HEK293T (cell line): ENCODE results near the gene PYGB.
A peak's percentile ranks its signal among the peaks of the same experiment; 100 is the strongest.

Experiments used
- CTCF ChIA-PET: fragments of 350-600 bp; formaldehyde crosslinking; extraction: SDS; loops from one replicate; lab custom pipeline; 2021; ENCODE audit warnings: antibody characterized with exemption, inconsistent platforms; lab: Yijun Ruan, JAX
- POLR2A ChIA-PET: fragments of 350-600 bp; formaldehyde crosslinking; extraction: SDS; loops from one replicate; lab custom pipeline; 2020; ENCODE audit warnings: antibody characterized with exemption, inconsistent platforms; lab: Yijun Ruan, JAX
- DNase-seq: peaks from one replicate; pipeline ENCODE4 v3.0.0; 2012; ENCODE audit warnings: mixed read lengths; ENCODE audit errors: extremely low spot score
- ARNT ChIP-seq: fragments of 450-650 bp; IDR thresholded peaks from 2 replicates; pipeline ENCODE4 v1.6.1; 2017; ENCODE audit warnings: mild to moderate bottlenecking
- BHLHE40 ChIP-seq: fragments of 450-650 bp; IDR thresholded peaks from 2 replicates; pipeline ENCODE4 v1.6.1; 2016; ENCODE audit warnings: mild to moderate bottlenecking, moderate library complexity, borderline replicate concordance
- CTBP1 ChIP-seq: fragments of 450-650 bp; IDR thresholded peaks from 2 replicates; pipeline ENCODE4 v1.6.1; 2016; ENCODE audit warnings: borderline replicate concordance
- ELF4 ChIP-seq: fragments of 450-650 bp; IDR thresholded peaks from 2 replicates; pipeline ENCODE4 v1.6.1; 2017; ENCODE audit warnings: antibody characterized with exemption
- FOXA1 ChIP-seq: fragments of 450-650 bp; IDR thresholded peaks from 2 replicates; pipeline ENCODE4 v1.6.1; 2016; ENCODE audit warnings: mild to moderate bottlenecking
- FOXK2 ChIP-seq: fragments of 450-650 bp; IDR thresholded peaks from 2 replicates; pipeline ENCODE4 v1.6.1; 2016; ENCODE audit warnings: mild to moderate bottlenecking
- FOXM1 ChIP-seq: fragments of 450-650 bp; IDR thresholded peaks from 2 replicates; pipeline ENCODE4 v1.6.1; 2017; ENCODE audit warnings: mild to moderate bottlenecking, borderline replicate concordance
- HDGF ChIP-seq: fragments of 450-650 bp; IDR thresholded peaks from 2 replicates; pipeline ENCODE4 v1.6.1; 2017; ENCODE audit warnings: antibody characterized with exemption, borderline replicate concordance
- L3MBTL2 ChIP-seq: fragments of 450-650 bp; conservative IDR thresholded peaks from 2 replicates; pipeline ENCODE4 v1.6.1; 2016; ENCODE audit warnings: mild to moderate bottlenecking
- LEF1 ChIP-seq: fragments of 450-650 bp; IDR thresholded peaks from 2 replicates; pipeline ENCODE4 v1.6.1; 2017; ENCODE audit warnings: mild to moderate bottlenecking, borderline replicate concordance
- NFRKB ChIP-seq: fragments of 450-650 bp; IDR thresholded peaks from 2 replicates; pipeline ENCODE4 v1.6.1; 2016; ENCODE audit warnings: mild to moderate bottlenecking, moderate library complexity
- SP1 ChIP-seq: fragments of 450-650 bp; IDR thresholded peaks from 2 replicates; pipeline ENCODE4 v1.6.1; 2017
- SUZ12 ChIP-seq: fragments of 450-650 bp; IDR thresholded peaks from 2 replicates; pipeline ENCODE4 v1.6.1; 2016; ENCODE audit warnings: mild to moderate bottlenecking
- TARDBP ChIP-seq: fragments of 450-650 bp; IDR thresholded peaks from 2 replicates; pipeline ENCODE4 v1.6.1; 2016
- ZNF384 ChIP-seq: fragments of 450-650 bp; IDR thresholded peaks from 2 replicates; pipeline ENCODE4 v1.6.1; 2016
- TF ChIP-seq, protein P1 (sequence below): fragments of 450-650 bp; IDR thresholded peaks from 2 replicates; pipeline ENCODE4 v1.6.1; 2016

The PYGB gene

DNA sequence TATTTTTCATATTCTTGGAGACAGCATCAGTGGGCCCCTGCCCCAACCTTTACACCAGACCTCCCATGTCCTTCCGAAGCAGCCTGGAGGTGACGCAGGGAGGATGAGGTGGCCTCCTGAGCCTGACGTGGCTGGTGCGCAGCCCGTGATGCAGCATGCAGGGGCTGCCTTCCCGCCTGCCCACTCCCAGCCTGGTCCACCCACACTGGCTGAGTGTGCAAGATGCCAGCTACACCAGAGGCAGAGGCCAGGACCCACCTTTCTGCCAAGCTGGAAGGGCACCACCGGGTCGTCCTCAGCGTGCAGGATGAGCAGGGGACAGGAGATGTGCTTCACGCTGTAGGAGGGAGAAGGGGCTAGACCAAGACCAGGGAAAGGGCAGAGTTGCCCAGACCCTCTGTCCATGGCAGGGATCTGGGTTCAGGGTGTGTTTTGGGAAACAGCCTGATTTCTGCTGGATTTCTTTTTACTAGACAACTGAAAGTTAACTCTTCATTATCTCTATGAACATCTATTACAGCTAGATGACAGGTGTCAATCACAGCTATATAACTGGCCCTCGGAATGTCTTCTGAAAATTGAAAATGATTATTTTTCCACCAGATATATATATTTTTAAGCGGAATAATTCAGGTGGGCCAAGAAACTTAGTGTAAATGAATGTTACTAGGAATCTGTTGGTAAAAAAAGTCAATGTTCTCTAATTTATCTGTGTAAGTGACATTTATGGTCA is 55.6 kb downstream of the PYGB start:
- ChIA-PET POLR2A (no interaction called here), CTCF (no interaction called here)
- DNase-seq, result no peak
- TF ChIP-seq, protein P1, sequence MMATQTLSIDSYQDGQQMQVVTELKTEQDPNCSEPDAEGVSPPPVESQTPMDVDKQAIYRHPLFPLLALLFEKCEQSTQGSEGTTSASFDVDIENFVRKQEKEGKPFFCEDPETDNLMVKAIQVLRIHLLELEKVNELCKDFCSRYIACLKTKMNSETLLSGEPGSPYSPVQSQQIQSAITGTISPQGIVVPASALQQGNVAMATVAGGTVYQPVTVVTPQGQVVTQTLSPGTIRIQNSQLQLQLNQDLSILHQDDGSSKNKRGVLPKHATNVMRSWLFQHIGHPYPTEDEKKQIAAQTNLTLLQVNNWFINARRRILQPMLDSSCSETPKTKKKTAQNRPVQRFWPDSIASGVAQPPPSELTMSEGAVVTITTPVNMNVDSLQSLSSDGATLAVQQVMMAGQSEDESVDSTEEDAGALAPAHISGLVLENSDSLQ, result peak; percentile 69
- no peak for TF ChIP-seq SUZ12
- TF ChIP-seq LEF1, result no peak

DNA sequence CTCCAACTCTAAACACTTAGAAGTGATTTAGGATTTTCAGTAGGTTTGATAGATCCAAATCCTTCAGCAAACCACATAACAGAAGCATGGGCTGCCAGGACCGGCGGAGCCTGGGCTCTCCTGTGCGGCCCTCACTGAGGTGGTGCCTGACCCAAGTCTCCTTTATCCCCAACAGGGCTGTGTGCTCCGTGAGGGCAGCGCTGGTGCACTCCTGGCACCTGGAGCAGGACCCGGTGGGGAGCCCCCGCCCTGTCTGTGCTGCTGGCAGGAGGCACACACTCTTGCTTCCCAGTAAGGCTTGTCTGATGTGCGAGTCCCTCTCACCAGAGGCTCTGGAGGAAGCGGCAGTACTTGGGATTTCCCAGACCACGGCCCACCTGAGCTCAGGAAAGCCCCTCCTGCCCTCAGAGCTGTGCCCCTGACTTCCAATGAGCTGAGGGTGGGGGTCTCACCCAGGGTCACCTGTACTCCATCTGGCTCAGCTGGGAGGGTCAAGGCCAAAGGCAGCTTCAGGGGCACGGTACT is 56.2 kb downstream of the PYGB start:
- DNase-seq, result no peak
- ChIA-PET CTCF (no interaction called here), POLR2A (no interaction called here)
- TF ChIP-seq, protein P1, result no peak
- TF ChIP-seq TARDBP, result no peak
- no peak for TF ChIP-seq FOXK2
- no peak for TF ChIP-seq HDGF
- no peak for TF ChIP-seq BHLHE40
- no peak for TF ChIP-seq SP1
- TF ChIP-seq SUZ12, result no peak
- TF ChIP-seq ARNT, result no peak
- TF ChIP-seq FOXA1, result no peak
- TF ChIP-seq NFRKB, result no peak
- no peak for TF ChIP-seq LEF1
- no peak for TF ChIP-seq L3MBTL2
- TF ChIP-seq ZNF384, result no peak
- no peak for TF ChIP-seq FOXM1
- no peak for TF ChIP-seq CTBP1
- TF ChIP-seq ELF4, result no peak

DNA sequence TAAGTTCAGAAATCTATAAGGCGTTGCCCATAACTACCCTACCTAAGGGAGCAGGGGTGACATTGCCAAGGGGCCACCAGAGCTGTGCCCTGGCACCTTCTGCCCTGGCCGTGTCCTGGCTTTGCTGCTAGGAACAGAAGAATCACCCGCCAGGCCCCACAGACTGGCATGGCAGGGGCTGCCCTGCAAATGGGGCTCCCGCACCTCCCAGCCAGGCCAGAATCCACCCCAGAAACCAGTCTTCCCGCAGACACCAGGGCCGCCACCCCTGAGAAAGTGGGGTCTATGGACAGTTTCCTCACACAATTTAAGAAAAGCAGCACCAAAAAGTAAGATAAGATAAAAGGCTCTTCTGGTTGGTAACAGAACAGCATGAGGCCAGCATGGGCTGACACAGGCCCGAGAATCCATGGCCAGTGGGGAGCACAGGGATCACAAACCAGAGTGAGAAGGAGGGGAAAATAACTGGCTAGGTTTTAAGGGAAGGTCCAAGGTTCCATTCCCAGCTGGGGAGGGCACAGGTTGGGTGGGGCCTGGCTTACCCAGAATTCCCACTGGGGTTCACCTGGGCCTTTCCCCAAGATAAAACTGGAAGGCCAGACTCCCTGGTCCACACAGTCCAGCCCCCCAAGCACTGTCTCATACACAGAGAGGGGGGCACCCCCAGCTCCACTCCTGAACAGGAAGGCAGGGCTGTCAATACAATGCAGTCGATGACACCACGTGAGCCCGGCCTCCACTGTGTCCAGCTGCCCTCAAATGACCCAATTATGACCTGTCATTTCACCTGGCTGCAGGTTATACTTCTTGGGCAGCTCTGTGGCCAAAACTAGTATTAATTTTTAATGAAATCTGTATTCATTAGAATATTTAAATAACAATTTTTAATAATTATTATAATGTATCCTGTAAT is 59.4 kb downstream of the PYGB start:
- no peak for TF ChIP-seq FOXM1
- no peak for TF ChIP-seq NFRKB
- TF ChIP-seq L3MBTL2, result no peak
- no peak for TF ChIP-seq SUZ12
- TF ChIP-seq TARDBP, result no peak
- TF ChIP-seq FOXK2, result no peak
- TF ChIP-seq, protein P1, result no peak
- no peak for TF ChIP-seq ZNF384
- TF ChIP-seq SP1, result no peak
- no peak for TF ChIP-seq CTBP1
- no peak for TF ChIP-seq FOXA1
- no peak for TF ChIP-seq BHLHE40
- ChIA-PET CTCF (interaction anchor here (1.0 to 1.2 kb wide), 2 partner anchors 13 to 92 kb away, joined by 3 read pairs; no protein-coding TSS in a partner anchor), POLR2A (no interaction called here)
- no peak for DNase-seq

DNA sequence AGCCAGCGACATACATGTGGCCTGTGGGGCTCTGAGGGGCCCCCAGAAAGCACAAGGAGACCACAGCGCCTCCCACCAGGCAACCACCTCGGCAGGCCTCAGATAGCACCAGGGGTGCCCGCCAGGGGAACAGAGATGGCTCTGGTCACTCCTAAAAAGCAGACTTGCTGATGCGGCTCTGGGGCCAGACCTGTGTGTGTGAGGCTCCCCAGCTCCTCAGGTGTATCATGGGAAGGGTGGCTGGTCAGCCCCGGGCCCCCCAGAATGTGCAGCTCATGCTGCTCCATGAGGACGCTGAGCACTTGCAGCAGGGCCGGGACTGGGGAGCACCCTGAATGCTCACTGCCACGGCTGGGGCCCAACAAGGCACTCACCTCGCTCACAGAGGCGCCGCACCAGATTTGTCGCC is 60.2 kb downstream of the PYGB start:
- ChIA-PET CTCF (interaction anchor here (1.0 to 1.3 kb wide), 3 partner anchors 14 to 91 kb away, joined by 3 read pairs; no protein-coding TSS in a partner anchor), POLR2A (no interaction called here)
- DNase-seq, result no peak
- TF ChIP-seq FOXK2 (no peak), NFRKB (no peak), SUZ12 (no peak), ZNF384 (no peak), CTBP1 (no peak), SP1 (no peak), HDGF (no peak), L3MBTL2 (no peak), ELF4 (no peak), ARNT (no peak), BHLHE40 (no peak), LEF1 (no peak), FOXM1 (no peak), FOXA1 (no peak), TARDBP (no peak)
- TF ChIP-seq, protein P1, result no peak
